Measurements from ENCODE around the gene HMCN1.

Gene HMCN1

DNA sequence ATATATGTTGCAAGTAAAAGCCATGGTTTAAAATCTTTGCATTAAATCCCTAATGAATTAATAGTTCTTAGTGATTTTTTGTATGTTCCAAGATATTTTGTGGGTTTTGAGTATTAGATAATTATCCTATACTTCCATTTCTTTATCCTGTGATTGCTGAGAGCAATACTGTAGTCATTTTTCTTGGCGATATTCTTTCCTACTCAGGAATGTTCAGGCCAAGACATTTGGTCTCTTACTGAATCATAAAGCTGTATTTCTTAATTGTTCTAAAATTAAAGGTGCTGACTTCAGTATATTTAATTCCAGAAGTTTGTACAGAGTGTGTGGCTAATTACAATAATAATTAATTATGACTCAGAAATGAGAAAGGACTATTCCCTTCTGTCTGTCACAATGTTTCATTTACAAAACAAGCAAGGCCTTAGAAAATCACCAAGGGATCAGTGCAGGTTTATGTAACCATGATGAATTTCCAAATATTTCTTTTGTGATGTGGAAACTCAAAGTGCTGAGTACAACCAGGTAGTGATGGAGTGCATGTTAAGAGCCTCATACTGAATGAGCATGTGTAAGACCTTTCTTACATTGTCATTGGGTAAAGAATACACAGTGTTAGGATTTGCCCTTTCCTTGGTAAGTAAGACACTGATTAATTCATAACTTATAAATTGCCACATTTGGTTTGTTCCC, 161.2 kb downstream of the HMCN1 start:
- no peak for DNase-seq (ENCODE audit: low spot score)
- TF ChIP-seq, protein P1, sequence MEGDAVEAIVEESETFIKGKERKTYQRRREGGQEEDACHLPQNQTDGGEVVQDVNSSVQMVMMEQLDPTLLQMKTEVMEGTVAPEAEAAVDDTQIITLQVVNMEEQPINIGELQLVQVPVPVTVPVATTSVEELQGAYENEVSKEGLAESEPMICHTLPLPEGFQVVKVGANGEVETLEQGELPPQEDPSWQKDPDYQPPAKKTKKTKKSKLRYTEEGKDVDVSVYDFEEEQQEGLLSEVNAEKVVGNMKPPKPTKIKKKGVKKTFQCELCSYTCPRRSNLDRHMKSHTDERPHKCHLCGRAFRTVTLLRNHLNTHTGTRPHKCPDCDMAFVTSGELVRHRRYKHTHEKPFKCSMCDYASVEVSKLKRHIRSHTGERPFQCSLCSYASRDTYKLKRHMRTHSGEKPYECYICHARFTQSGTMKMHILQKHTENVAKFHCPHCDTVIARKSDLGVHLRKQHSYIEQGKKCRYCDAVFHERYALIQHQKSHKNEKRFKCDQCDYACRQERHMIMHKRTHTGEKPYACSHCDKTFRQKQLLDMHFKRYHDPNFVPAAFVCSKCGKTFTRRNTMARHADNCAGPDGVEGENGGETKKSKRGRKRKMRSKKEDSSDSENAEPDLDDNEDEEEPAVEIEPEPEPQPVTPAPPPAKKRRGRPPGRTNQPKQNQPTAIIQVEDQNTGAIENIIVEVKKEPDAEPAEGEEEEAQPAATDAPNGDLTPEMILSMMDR (IDR thresholded peaks at IDR 0.05; ENCODE audit: extremely low read depth, missing control alignments): no peak

DNA sequence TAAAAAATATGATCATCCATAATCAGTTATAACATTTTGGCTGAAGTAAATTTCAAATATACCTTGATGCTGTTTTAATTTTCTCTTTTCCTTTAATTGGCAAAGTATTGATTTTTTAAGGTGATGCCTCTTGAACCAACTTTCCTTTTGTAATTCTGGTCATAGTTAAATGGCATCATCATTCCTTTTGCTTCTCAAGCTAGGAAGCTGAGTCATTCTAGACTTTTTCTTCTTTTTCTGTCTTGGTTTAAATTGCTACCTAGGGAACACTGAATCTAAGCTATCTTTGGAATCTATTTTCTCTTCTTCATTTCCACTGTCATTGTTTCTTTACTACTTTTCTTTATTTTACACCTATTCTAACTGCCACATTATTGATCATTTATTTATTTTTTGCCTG, 162.7 kb downstream of the HMCN1 start:
- TF ChIP-seq, protein P1 (IDR thresholded peaks at IDR 0.05; ENCODE audit: extremely low read depth, missing control alignments): no peak
- no peak for DNase-seq (ENCODE audit: low spot score)

DNA sequence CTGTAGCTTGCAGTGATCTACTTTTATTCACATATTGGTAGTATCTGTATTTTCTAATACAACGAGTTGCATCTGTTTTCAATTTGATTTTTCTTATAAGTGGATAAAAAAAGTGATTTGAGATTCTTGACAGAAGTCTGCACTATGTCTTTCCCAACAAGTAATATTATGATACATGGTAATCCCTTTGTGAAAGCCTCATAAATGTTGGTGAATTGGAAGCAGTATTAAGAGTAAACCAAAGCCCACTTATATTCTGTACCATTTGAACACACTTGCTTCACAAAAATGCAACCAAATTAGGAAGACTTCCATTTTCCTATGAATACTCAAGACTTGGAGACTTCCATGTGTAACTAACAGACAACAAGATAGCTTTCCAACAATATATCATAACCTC, 172.0 kb downstream of the HMCN1 start:
- DNase-seq (ENCODE audit: low spot score): no peak
- TF ChIP-seq, protein P1 (IDR thresholded peaks at IDR 0.05; ENCODE audit: extremely low read depth, missing control alignments): no peak

DNA sequence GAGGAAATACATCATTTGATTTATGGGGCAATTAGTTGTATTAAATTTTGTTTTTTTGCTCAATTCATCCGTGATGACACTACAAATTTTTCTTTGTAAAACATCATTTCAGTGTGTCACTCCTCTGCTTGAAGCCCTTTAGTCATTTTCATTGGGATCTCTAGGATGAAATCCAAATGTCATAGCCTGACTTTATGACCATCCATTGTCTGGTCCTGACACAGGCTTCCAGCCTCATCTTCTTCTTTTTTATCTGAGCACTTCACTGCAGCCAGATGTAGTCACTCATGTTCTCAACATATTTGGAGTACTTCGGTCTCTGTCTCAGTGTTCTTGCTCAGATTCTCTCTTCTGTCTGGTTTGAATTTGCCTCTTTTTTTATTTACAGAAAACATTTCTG, 173.1 kb downstream of the HMCN1 start:
- TF ChIP-seq, protein P1 (IDR thresholded peaks at IDR 0.05; ENCODE audit: extremely low read depth, missing control alignments): no peak
- no peak for DNase-seq (ENCODE audit: low spot score)

DNA sequence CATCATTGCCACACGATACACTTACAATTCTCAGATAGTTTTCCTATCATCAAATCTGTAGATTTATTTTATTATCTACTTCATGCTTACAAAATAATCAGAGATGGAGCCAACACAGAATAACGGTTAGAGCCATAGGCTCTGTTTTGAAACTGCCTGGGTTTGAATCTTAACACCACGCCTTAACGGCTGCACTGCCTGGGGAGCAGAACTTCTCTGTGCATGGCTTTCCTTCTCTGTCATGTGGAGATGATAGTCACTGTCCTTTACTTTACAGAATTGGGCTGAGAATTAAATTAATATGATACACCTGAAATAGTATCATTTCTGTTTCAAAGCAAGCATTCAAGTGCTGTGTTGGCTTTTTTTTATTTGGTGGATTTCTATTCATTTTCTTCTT, 177.8 kb downstream of the HMCN1 start:
- DNase-seq (ENCODE audit: low spot score): no peak
- TF ChIP-seq, protein P1 (IDR thresholded peaks at IDR 0.05; ENCODE audit: extremely low read depth, missing control alignments): no peak

DNA sequence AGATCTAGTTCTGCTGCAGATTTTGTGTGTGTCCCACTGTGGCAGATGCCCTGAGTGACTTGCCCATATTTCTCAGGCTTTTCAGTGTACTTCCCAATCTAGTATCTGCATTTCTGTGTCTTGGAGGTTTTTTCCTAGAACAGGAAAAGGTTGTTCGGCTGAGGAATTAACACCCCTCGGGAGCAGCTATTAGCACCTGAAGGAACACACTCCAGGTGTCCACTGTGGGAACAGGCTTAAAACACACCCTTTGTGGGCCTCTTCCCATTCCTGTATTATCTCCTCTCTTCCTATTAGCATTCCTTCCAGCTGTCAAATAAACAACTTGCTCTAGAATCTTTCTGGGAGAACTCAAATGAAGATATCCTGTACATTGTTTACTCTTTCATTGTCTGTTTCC, 178.3 kb downstream of the HMCN1 start:
- no peak for DNase-seq (ENCODE audit: low spot score)
- TF ChIP-seq, protein P1 (IDR thresholded peaks at IDR 0.05; ENCODE audit: extremely low read depth, missing control alignments): no peak

DNA sequence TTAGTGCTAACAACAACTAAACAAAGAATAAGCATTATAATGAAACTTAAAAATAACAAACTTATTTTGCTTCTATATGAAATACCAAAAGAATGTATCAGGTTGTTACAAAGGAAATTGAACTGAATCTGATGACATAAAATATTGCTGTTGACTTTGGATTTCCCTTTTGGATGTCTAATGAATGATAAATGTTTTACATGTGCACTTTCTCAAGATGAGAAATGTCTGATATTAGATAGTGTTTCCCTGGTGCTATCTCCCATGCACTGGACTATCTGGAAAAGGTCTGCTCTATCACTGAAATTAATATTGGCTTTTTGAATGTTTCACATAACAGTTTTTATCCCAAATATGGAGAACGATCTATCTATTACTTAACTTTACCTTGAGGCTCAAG, 179.9 kb downstream of the HMCN1 start:
- TF ChIP-seq, protein P1 (IDR thresholded peaks at IDR 0.05; ENCODE audit: extremely low read depth, missing control alignments): no peak
- no peak for DNase-seq (ENCODE audit: low spot score)
